Measurements from ENCODE around the gene GLI3. TPM values are rescaled to one million over a fixed set of nuclear protein-coding genes. Genes with fewer than 3 reads are reported as not detected.

The GLI3 gene
- polyA plus RNA-seq, 1 of the 3 experiments (the other 2 are of a cell fraction) = 0.08 TPM

DNA sequence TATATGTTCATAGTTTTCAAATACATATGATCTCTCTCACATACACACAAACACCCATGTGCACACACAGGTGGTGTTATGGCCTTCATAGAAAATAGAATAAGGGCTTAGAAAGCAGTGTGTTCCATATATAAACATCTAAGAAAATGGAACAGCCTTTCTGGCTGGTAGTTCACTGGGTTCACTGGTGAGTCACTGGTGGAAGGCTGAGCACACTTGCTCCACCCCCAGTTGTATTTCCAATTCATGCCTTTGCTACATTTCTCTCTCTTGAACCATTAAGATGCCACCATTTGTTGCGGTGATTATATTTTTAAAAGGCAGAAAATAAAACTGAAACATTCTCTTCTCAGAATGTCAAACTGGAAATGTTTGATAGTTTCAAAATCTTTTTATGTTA is 252.1 kb downstream of the GLI3 start:
- Histone ChIP-seq H3K9me2 (no peaks in the 10 kb centered on the region), H3F3A (replicated peaks; ENCODE audit: insufficient read depth) (no peaks in the 10 kb centered on the region), H3K36me3 (replicated peaks in 1 of 2; ENCODE audit: control insufficient read depth in 1 of 2, insufficient read depth in 2 of 2, low read length in 1 of 2) (no peaks in the 10 kb centered on the region), H3K27me3 (ENCODE audit: insufficient read depth) (peaks cover 14% of the 10 kb centered on the region; the same call in 1 of the 2 replicates), H3K27ac (ENCODE audit: low read depth in 2 of 2, low read length in 1 of 2) (no peak overlapping the region), H2AFZ (ENCODE audit: low read depth) (no peak overlapping the region; the same call in 1 of the 2 replicates), H4K20me1 (ENCODE audit: insufficient read depth) (no peaks in the 10 kb centered on the region), H3K9ac (no peak overlapping the region), H3K4me2 (no peak overlapping the region), H3K79me2 (ENCODE audit: insufficient read depth) (no peaks in the 10 kb centered on the region), H3K4me3 (ENCODE audit: low read depth in 2 of 2, low read length in 1 of 2) (no peak overlapping the region), H3K4me1 (ENCODE audit: control insufficient read depth in 1 of 2, insufficient read depth in 2 of 2, low read depth in 1 of 2, low read length in 1 of 2) (no peaks in the 10 kb centered on the region), H3K9me3 (no peaks in the 10 kb centered on the region)
- ChIA-PET CTCF (interaction anchor here (1.5 to 3.1 kb wide), 3 partner anchors 12 to 847 kb away, joined by 4 to 9 read pairs (median 6); no protein-coding TSS in a partner anchor), POLR2A (no interaction called here)
- WGBS (ENCODE audit: low lambda C conversion rate) = 50% methylated on average over 1 of the region's 1 CpG
- no peak for DNase-seq
- TF ChIP-seq FOSL2 (IDR thresholded peaks at IDR 0.05; ENCODE audit: borderline replicate concordance, low read depth) = peak; percentile 40; the same call in 1 of the 2 replicates
- no peak for TF ChIP-seq RAD21 (IDR thresholded peaks at IDR 0.05; ENCODE audit: low read length)

DNA sequence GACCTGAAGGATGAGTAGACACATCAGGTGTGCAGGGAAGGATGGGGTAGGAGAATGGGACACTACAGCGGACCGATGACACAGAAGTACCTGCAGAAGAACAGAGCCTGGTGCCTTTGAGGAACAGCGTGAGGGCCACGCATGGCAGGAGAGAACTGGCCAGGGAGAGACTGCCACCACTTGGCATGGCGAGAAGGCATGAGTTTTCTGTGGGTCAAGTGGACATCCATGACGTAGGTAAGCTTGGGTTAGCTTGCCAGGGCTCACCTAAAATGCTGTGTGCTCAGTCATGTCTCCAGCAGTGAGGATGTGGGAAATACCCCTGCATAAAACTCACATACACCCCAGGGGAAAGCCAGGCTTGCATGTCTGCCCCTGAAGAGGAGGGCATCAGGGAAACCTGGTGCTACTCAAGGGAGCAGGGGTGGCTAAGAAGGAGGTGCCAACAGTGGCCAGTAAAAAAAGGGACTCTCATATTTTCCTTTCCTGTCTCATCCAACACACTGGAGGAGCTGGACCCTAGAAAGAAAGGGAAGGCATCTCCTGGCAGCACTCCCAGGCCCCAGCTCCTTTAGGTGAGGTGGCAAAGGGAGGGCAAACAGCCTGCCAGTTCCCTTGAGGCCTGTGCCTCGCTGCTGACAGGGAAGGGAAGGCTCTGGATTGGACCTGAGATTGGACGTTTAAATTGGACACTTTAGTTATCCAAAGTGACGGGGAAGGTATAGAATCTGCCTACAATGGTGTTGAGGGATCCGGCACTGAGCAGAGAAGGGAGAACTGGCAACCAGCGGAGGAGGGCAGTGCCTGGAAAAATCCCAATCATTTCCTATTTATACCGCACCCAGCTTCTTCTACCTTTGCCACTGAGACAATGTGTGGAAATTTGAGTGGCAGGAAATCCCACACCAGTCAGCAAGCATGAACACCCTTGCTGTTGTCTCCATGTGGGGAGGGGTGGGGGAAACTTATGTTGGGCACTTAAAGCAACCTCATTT is 255.7 kb downstream of the GLI3 start:
- POLR2A ChIA-PET = no interaction called here

More for the DNA sequence above, 255.7 kb downstream of the GLI3 start:
- Histone ChIP-seq H4K20me1 (ENCODE audit: insufficient read depth) (no peaks in the 10 kb centered on the region), H3K4me1 (ENCODE audit: control insufficient read depth in 1 of 2, insufficient read depth in 2 of 2, low read depth in 1 of 2, low read length in 1 of 2) (no peaks in the 10 kb centered on the region), H3K36me3 (replicated peaks in 1 of 2; ENCODE audit: control insufficient read depth in 1 of 2, insufficient read depth in 2 of 2, low read length in 1 of 2) (no peaks in the 10 kb centered on the region), H3K9me3 (no peaks in the 10 kb centered on the region), H3K27ac (ENCODE audit: low read depth in 2 of 2, low read length in 1 of 2) (no peak overlapping the region), H3K27me3 (ENCODE audit: insufficient read depth) (peaks cover 16% of the 10 kb centered on the region; the same call in 1 of the 2 replicates), H3F3A (replicated peaks; ENCODE audit: insufficient read depth) (no peaks in the 10 kb centered on the region), H3K9me2 (no peaks in the 10 kb centered on the region), H3K4me2 (no peak overlapping the region), H3K79me2 (ENCODE audit: insufficient read depth) (no peaks in the 10 kb centered on the region), H2AFZ (ENCODE audit: low read depth) (no peak overlapping the region), H3K9ac (no peak overlapping the region), H3K4me3 (ENCODE audit: low read depth in 2 of 2, low read length in 1 of 2) (no peak overlapping the region)
- TF ChIP-seq, protein P1, sequence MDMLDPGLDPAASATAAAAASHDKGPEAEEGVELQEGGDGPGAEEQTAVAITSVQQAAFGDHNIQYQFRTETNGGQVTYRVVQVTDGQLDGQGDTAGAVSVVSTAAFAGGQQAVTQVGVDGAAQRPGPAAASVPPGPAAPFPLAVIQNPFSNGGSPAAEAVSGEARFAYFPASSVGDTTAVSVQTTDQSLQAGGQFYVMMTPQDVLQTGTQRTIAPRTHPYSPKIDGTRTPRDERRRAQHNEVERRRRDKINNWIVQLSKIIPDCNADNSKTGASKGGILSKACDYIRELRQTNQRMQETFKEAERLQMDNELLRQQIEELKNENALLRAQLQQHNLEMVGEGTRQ (IDR thresholded peaks at IDR 0.05; ENCODE audit: borderline replicate concordance, low read depth, low read length) = no peak
- TF ChIP-seq POLR2AphosphoS5 (IDR thresholded peaks at IDR 0.05; ENCODE audit: low read depth, low read length) = no peak
- no peak for TF ChIP-seq JUND (IDR thresholded peaks at IDR 0.05)
- TF ChIP-seq CHD2 (IDR thresholded peaks at IDR 0.05; ENCODE audit: low read length, partially characterized antibody) = no peak
- no peak for TF ChIP-seq NRF1 (IDR thresholded peaks at IDR 0.05; ENCODE audit: low read depth, low read length)
- no peak for TF ChIP-seq FOSL2 (IDR thresholded peaks at IDR 0.05; ENCODE audit: borderline replicate concordance, low read depth)
- no peak for TF ChIP-seq RAD21 (IDR thresholded peaks at IDR 0.05; ENCODE audit: low read length)
- no peak for TF ChIP-seq RFX5 (IDR thresholded peaks at IDR 0.05; ENCODE audit: low read length)
- no peak for TF ChIP-seq RXRA (IDR thresholded peaks at IDR 0.05; ENCODE audit: borderline replicate concordance, low read depth)
- no peak for TF ChIP-seq ELF1 (IDR thresholded peaks at IDR 0.05)
- TF ChIP-seq SMC3 (IDR thresholded peaks at IDR 0.05; ENCODE audit: low read depth, low read length) = no peak
- no peak for TF ChIP-seq FOXJ3 (CRISPR knock-in tag; IDR thresholded peaks at IDR 0.05)
- TF ChIP-seq NFIC (IDR thresholded peaks at IDR 0.05; ENCODE audit: borderline replicate concordance) = no peak
- TF ChIP-seq, protein P2, sequence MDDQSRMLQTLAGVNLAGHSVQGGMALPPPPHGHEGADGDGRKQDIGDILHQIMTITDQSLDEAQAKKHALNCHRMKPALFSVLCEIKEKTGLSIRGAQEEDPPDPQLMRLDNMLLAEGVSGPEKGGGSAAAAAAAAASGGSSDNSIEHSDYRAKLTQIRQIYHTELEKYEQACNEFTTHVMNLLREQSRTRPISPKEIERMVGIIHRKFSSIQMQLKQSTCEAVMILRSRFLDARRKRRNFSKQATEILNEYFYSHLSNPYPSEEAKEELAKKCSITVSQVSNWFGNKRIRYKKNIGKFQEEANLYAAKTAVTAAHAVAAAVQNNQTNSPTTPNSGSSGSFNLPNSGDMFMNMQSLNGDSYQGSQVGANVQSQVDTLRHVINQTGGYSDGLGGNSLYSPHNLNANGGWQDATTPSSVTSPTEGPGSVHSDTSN (IDR thresholded peaks at IDR 0.05) = no peak
- no peak for TF ChIP-seq SIN3A (IDR thresholded peaks at IDR 0.05; ENCODE audit: borderline replicate concordance, low read depth, low read length)
- TF ChIP-seq EZH2phosphoT487 (IDR thresholded peaks at IDR 0.05; ENCODE audit: borderline replicate concordance, low read depth) = no peak
- no peak for TF ChIP-seq MEF2A (IDR thresholded peaks at IDR 0.05; ENCODE audit: borderline replicate concordance, low read depth)
- no peak for TF ChIP-seq TAF1 (IDR thresholded peaks at IDR 0.05; ENCODE audit: borderline replicate concordance, low read depth, low read length)
- TF ChIP-seq, protein P3, sequence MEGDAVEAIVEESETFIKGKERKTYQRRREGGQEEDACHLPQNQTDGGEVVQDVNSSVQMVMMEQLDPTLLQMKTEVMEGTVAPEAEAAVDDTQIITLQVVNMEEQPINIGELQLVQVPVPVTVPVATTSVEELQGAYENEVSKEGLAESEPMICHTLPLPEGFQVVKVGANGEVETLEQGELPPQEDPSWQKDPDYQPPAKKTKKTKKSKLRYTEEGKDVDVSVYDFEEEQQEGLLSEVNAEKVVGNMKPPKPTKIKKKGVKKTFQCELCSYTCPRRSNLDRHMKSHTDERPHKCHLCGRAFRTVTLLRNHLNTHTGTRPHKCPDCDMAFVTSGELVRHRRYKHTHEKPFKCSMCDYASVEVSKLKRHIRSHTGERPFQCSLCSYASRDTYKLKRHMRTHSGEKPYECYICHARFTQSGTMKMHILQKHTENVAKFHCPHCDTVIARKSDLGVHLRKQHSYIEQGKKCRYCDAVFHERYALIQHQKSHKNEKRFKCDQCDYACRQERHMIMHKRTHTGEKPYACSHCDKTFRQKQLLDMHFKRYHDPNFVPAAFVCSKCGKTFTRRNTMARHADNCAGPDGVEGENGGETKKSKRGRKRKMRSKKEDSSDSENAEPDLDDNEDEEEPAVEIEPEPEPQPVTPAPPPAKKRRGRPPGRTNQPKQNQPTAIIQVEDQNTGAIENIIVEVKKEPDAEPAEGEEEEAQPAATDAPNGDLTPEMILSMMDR (IDR thresholded peaks at IDR 0.05) = no peak
- TF ChIP-seq TEAD4 (IDR thresholded peaks at IDR 0.05; ENCODE audit: borderline replicate concordance, insufficient read depth) = no peak
- WGBS (ENCODE audit: low lambda C conversion rate) = 35% methylated on average over 12 of the region's 12 CpGs
- CTCF ChIA-PET = interaction anchor here (0.9 to 7.3 kb wide), 8 partner anchors 8 to 898 kb away, joined by 3 to 74 read pairs (median 6); no protein-coding TSS in a partner anchor
- no peak for DNase-seq

Data from SK-N-SH (cell line).